HepG2 (cell line): ENCODE data around the gene AHSG. TPM values are rescaled to one million over a fixed set of nuclear protein-coding genes. Genes with fewer than 3 reads are reported as not detected.

Source experiments
- ATAC-seq: fragments of 200-7000 bp; cut with Tn5 transposase; 3 replicates; pipeline ENCODE4 v1.9.1; 2020; ENCODE audit warnings: mild to moderate bottlenecking, moderate library complexity
- BruUV-seq: library from RNA; stranded (reverse); fragments of 400-500 nt; replicated peaks from 2 replicates; lab custom pipeline; 2021; lab: Mats Ljungman, UMichigan
- CTCF ChIA-PET: fragments of 300-600 bp; formaldehyde crosslinking; extraction: SDS; loops from one replicate; lab custom pipeline; 2021; ENCODE audit warnings: low total read pairs, inconsistent platforms, low intra/inter-chr PET ratio; lab: Yijun Ruan, JAX
- POLR2A ChIA-PET: fragments of 350-600 bp; sonication (Branson Sonifier 250); formaldehyde crosslinking; loops from one replicate; lab custom pipeline; 2020; ENCODE audit warnings: antibody characterized with exemption, inconsistent platforms; lab: Yijun Ruan, JAX
- DNase-seq: peaks from one replicate; pipeline ENCODE4 v3.0.0-alpha.2; 2015; ENCODE audit warnings: low spot score
- FAIRE-seq: peaks from 3 replicates; lab custom pipeline; 2011; peaks lifted over from hg19 to GRCh38; lab: Jason Lieb, UNC
- H2AFZ ChIP-seq: one replicate; pipeline ENCODE4 v1.6.1; 2011; ENCODE audit warnings: low read length, inconsistent platforms
- H3K27ac ChIP-seq: fragments of 300-600 bp; 3 replicates; pipeline ENCODE4 v1.8.0; 2011; ENCODE audit warnings: mixed run types, mild to moderate bottlenecking, mixed read lengths, low read length, inconsistent platforms; ENCODE audit not compliant: insufficient read depth; ENCODE audit errors: extremely low read length
- H3K27me3 ChIP-seq, 2 experiments: fragments of 200-600 bp in 1 of 2; 2 replicates in 1 of 2; 3 replicates in 1 of 2; pipeline versions ENCODE4 v1.6.0 to v1.8.0; 2011; ENCODE audit warnings: low read length in 2 of 2, mild to moderate bottlenecking in 2 of 2, moderate library complexity in 2 of 2, inconsistent platforms in 1 of 2; ENCODE audit not compliant: insufficient read depth in 2 of 2, control insufficient read depth in 1 of 2
- H3K36me3 ChIP-seq, 2 experiments: fragments of 200-600 bp in 1 of 2; replicated peaks in 1 of 2; 2 replicates in 1 of 2; 3 replicates in 1 of 2; pipeline versions ENCODE4 v1.5.1 to v1.8.0; 2011; ENCODE audit warnings: low read length in 2 of 2, inconsistent platforms in 1 of 2; ENCODE audit not compliant: insufficient read depth in 2 of 2, control insufficient read depth in 1 of 2
- H3K4me1 ChIP-seq: 2 replicates; pipeline ENCODE4 v1.5.1; 2012; ENCODE audit warnings: low read length, inconsistent platforms; ENCODE audit not compliant: insufficient read depth
- H3K4me2 ChIP-seq: 2 replicates; pipeline ENCODE4 v1.6.0; 2011; ENCODE audit warnings: low read depth, low read length, inconsistent platforms
- H3K4me3 ChIP-seq, 3 experiments: fragments of 200-600 bp in 1 of 3; sonication (generic), shearing (Covaris generic) in 1 of 3; replicated peaks in 1 of 3; 2 replicates each; pipeline ENCODE4 v1.5.1; 2011 to 2016; ENCODE audit warnings: low read length in 3 of 3, inconsistent platforms in 2 of 3, low read depth in 2 of 3, mild to moderate bottlenecking in 2 of 3, control low read depth in 1 of 3, mixed read lengths in 1 of 3; ENCODE audit not compliant: insufficient read depth in 1 of 3
- H3K79me2 ChIP-seq: one replicate; pipeline ENCODE4 v1.6.1; 2011; ENCODE audit warnings: low read length, inconsistent platforms; ENCODE audit not compliant: insufficient read depth
- H3K9ac ChIP-seq: 2 replicates; pipeline ENCODE4 v1.6.0; 2011; ENCODE audit warnings: mild to moderate bottlenecking, low read depth, low read length, inconsistent platforms; ENCODE audit not compliant: insufficient read depth
- H3K9me3 ChIP-seq: 2 replicates; pipeline ENCODE4 v1.5.1; 2012; ENCODE audit warnings: mild to moderate bottlenecking, low read length
- H4K20me1 ChIP-seq: 2 replicates; pipeline ENCODE4 v1.6.0; 2011; ENCODE audit warnings: inconsistent platforms, mild to moderate bottlenecking, low read length, moderate library complexity; ENCODE audit not compliant: insufficient read depth
- ESRRA ChIP-seq: sonication (generic); formaldehyde crosslinking; IDR thresholded peaks from 2 replicates; pipeline ENCODE4 v1.5.1; 2020; ENCODE audit warnings: mild to moderate bottlenecking, low read depth, missing genetic modification reagents
- GATA4 ChIP-seq: sonication (generic); IDR thresholded peaks from 2 replicates; pipeline ENCODE4 v1.6.1; 2016; ENCODE audit warnings: antibody characterized with exemption, low read depth, borderline replicate concordance
- HNRNPL ChIP-seq: fragments of 200-400 bp; formaldehyde crosslinking; IDR thresholded peaks from 2 replicates; pipeline ENCODE4 v1.6.1; 2017; ENCODE audit warnings: mild to moderate bottlenecking, low read depth, low read length
- HOXA7 ChIP-seq: sonication (generic); formaldehyde crosslinking; IDR thresholded peaks from 2 replicates; pipeline ENCODE4 v1.8.1; 2022; ENCODE audit warnings: mild to moderate bottlenecking, missing genetic modification reagents, moderate library complexity
- ISL2 ChIP-seq: sonication (generic); formaldehyde crosslinking; IDR thresholded peaks from 2 replicates; pipeline ENCODE4 v1.5.0; 2020; ENCODE audit warnings: missing genetic modification reagents
- KDM5B ChIP-seq: sonication (generic); formaldehyde crosslinking; IDR thresholded peaks from 2 replicates; pipeline ENCODE4 v1.4.0; 2020; ENCODE audit warnings: missing genetic modification reagents, mild to moderate bottlenecking, borderline replicate concordance
- NR2F2 ChIP-seq: IDR thresholded peaks from 2 replicates; pipeline ENCODE4 v1.6.1; 2012; ENCODE audit warnings: low read depth, inconsistent platforms, borderline replicate concordance
- PHF21A ChIP-seq: sonication (generic); formaldehyde crosslinking; IDR thresholded peaks from 2 replicates; pipeline ENCODE4 v1.5.0; 2020; ENCODE audit warnings: mild to moderate bottlenecking, missing genetic modification reagents
- RBFOX2 ChIP-seq: fragments of 200-400 bp; formaldehyde crosslinking; IDR thresholded peaks from 2 replicates; pipeline ENCODE4 v1.6.1; 2017; ENCODE audit warnings: low read depth, mild to moderate bottlenecking, low read length
- SOX5 ChIP-seq: IDR thresholded peaks from 2 replicates; pipeline ENCODE4 v1.6.1; 2016; ENCODE audit warnings: borderline replicate concordance
- TBX3 ChIP-seq: fragments of 450-650 bp; IDR thresholded peaks from 2 replicates; pipeline ENCODE4 v1.6.1; 2017; ENCODE audit warnings: antibody characterized with exemption, mild to moderate bottlenecking, inconsistent platforms, borderline replicate concordance
- ZEB1 ChIP-seq: IDR thresholded peaks from 2 replicates; pipeline ENCODE4 v1.6.1; 2012; ENCODE audit warnings: mild to moderate bottlenecking, low read depth, inconsistent platforms; ENCODE audit not compliant: insufficient replicate concordance
- ZNF383 ChIP-seq: sonication (generic); formaldehyde crosslinking; IDR thresholded peaks from 2 replicates; pipeline ENCODE4 v1.4.0; 2020; ENCODE audit warnings: missing genetic modification reagents, mild to moderate bottlenecking, borderline replicate concordance
- ZNF446 ChIP-seq: sonication (generic); formaldehyde crosslinking; IDR thresholded peaks from 2 replicates; pipeline ENCODE4 v1.5.0; 2020; ENCODE audit warnings: mild to moderate bottlenecking, missing genetic modification reagents
- ZNF451 ChIP-seq: sonication (generic); formaldehyde crosslinking; IDR thresholded peaks from 2 replicates; pipeline ENCODE4 v1.5.0; 2020; ENCODE audit warnings: mild to moderate bottlenecking, missing genetic modification reagents
- ZNF543 ChIP-seq: sonication (generic); formaldehyde crosslinking; IDR thresholded peaks from 2 replicates; pipeline ENCODE4 v1.4.0; 2020; ENCODE audit warnings: mild to moderate bottlenecking, missing genetic modification reagents
- ZNF562 ChIP-seq: sonication (generic); formaldehyde crosslinking; IDR thresholded peaks from 2 replicates; pipeline ENCODE4 v1.8.0; 2022; ENCODE audit warnings: missing genetic modification reagents, borderline replicate concordance
- ZNF652 ChIP-seq: IDR thresholded peaks from 2 replicates; pipeline ENCODE4 v1.6.1; 2016; ENCODE audit warnings: low read depth, borderline replicate concordance
- ZNF775 ChIP-seq: sonication (generic); formaldehyde crosslinking; IDR thresholded peaks from 2 replicates; pipeline ENCODE4 v1.4.0; 2020; ENCODE audit warnings: missing genetic modification reagents, mild to moderate bottlenecking, moderate library complexity, borderline replicate concordance
- WGBS: methylation state at CpG from one replicate; pipeline ENCODE4 v1.1.6; 2017; ENCODE audit warnings: low lambda C conversion rate; 5-methylcytosine and 5-hydroxymethylcytosine counted together
- in situ Hi-C: cut with HindIII; loops from 2 replicates; pipeline ENCODE4 v1.10.0; 2017; ENCODE audit warnings: low pct_unique_long_range_greater_than_20kb; ENCODE audit not compliant: extremely low pct_ligation_motif_present
- intact Hi-C: fragments of 100-400 bp; cut with micrococcal nuclease; formaldehyde crosslinking; loops from one replicate; pipeline ENCODE4 v1.10.0; 2022; ENCODE audit not compliant: unreplicated experiment
- polyA plus RNA-seq, 8 experiments: library from polyadenylated mRNA; depleted of rRNA in 3 of 8; stranded (reverse) in 7 of 8; unstranded in 1 of 8; fragments of >200 nt; fragmentation: Illumina TruSeq in 4 of 8; extraction: Trizol in 4 of 8; gene quantifications; 2 replicates each; pipeline versions ENCODE4 v1.2.1 to v1.2.3, GENCODE V29; 2011 to 2016; ENCODE audit warnings: low read depth in 4 of 8, missing spikeins in 1 of 8, mixed read lengths in 1 of 8; ENCODE audit not compliant: insufficient read depth in 1 of 8
- total RNA-seq, 5 experiments: library from RNA; depleted of rRNA; stranded (reverse); fragments of >200 nt; fragmentation: Illumina TruSeq; extraction: Trizol; gene quantifications; 2 replicates each; pipeline ENCODE4 v1.2.3, GENCODE V29; 2016; ENCODE audit warnings: low read depth in 1 of 5
- TF ChIP-seq, protein P1 (sequence below): sonication (generic); formaldehyde crosslinking; IDR thresholded peaks from 2 replicates; pipeline ENCODE4 v1.4.0; 2020; ENCODE audit warnings: missing genetic modification reagents
- TF ChIP-seq, protein P2 (sequence below): sonication (generic); formaldehyde crosslinking; IDR thresholded peaks from 2 replicates; pipeline ENCODE4 v1.4.0; 2020; ENCODE audit warnings: missing genetic modification reagents

The AHSG gene
- total and polyA plus RNA-seq, 2 of the 13 experiments (the other 11 are each of a cell fraction or from before 2014, with no cell fraction given) = 2,043 to 19,152 TPM

DNA sequence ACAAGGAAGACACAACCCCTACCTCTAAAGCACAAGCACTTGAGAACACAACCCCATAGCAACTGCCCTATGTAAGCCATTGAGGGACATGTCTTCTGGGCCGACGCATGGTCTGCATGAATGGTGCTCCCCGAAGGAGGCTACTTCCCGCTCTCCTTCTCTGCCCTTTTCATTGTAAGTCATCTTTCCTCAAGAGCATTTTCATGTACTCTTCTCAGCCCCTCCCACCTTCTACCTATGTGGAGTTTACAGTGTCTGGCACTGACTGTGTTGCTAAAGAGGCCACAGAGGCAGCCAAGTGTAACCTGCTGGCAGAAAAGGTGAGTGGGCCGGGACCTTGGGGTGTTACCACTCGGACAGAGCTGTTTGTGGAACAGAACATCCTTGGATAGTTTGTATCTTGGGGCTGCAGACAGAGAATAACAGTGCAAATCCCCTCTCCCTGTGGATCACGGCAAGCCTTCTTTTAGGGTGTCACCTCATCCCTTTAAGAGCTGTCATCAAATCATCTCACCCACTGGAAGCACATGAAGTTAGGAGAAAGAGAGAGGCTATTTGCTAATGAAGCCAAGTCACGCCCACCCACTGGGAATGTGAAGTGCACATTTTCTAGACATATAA, 5.6 kb downstream of the AHSG start:
- Histone ChIP-seq H2AFZ (no peak overlapping the region), H3K27me3 (no peaks in the 10 kb centered on the region; a peak in 1 of 5 replicates), H3K27ac (no peak overlapping the region), H3K9ac (no peak overlapping the region), H3K4me2 (no peak overlapping the region), H4K20me1 (peaks cover 65% of the 10 kb centered on the region), H3K79me2 (peaks cover 13% of the 10 kb centered on the region), H3K4me1 (peaks cover 43% of the 10 kb centered on the region), H3K36me3 (peaks cover 17 to 47% of the 10 kb centered on the region in 2 experiments), H3K4me3 (no peak overlapping the region), H3K9me3 (no peaks in the 10 kb centered on the region)
- intact Hi-C loops (no loop called here), in situ Hi-C loops (loop anchor here (10.0 kb wide), 1 partner anchor 136 kb away; no protein-coding TSS in a partner anchor)
- 95% methylated on average over 8 of the region's 8 CpGs for WGBS
- BruUV-seq = no TSS peak
- DNase-seq = no peak
- ATAC-seq = no peak
- CTCF ChIA-PET = interaction anchor here (1.8 kb wide), 1 partner anchor 29 kb away, joined by 15 read pairs; no protein-coding TSS in a partner anchor
- POLR2A ChIA-PET = interaction anchor here (1.2 to 27.1 kb wide), 4 partner anchors 11 to 65 kb away, joined by 3 to 854 read pairs (median 4); partner anchors contain the start of gene TBCCD1
- no peak for FAIRE-seq
- TF ChIP-seq NR2F2 (no peak), ISL2 (CRISPR knock-in tag) (0 out of 2 replicates have a peak, but pooled peaks have one; percentile 25), ZEB1 (no peak), ZNF446 (CRISPR knock-in tag) (peak; percentile 83; the same call in 1 of the 2 replicates), HOXA7 (CRISPR knock-in tag) (peak; percentile 28; the same call in 1 of the 2 replicates), ZNF383 (CRISPR knock-in tag) (peak; percentile 31; the same call in 1 of the 2 replicates), ZNF652 (CRISPR knock-in tag) (no peak), KDM5B (CRISPR knock-in tag) (0 out of 2 replicates have a peak, but pooled peaks have one; percentile 4), ZNF543 (CRISPR knock-in tag) (0 out of 2 replicates have a peak, but pooled peaks have one; percentile 34), ZNF562 (CRISPR knock-in tag) (0 out of 2 replicates have a peak, but pooled peaks have one; percentile 24), PHF21A (0 out of 2 replicates have a peak, but pooled peaks have one; percentile 46), TBX3 (no peak), HNRNPL (0 out of 2 replicates have a peak, but pooled peaks have one; percentile 20), GATA4 (0 out of 2 replicates have a peak, but pooled peaks have one; percentile 4), RBFOX2 (peak; percentile 46), SOX5 (CRISPR knock-in tag) (no peak), ESRRA (0 out of 2 replicates have a peak, but pooled peaks have one; percentile 40), ZNF451 (CRISPR knock-in tag) (peak; percentile 40), ZNF775 (CRISPR knock-in tag) (peak; percentile 50; the same call in 1 of the 2 replicates)
- TF ChIP-seq, protein P1, sequence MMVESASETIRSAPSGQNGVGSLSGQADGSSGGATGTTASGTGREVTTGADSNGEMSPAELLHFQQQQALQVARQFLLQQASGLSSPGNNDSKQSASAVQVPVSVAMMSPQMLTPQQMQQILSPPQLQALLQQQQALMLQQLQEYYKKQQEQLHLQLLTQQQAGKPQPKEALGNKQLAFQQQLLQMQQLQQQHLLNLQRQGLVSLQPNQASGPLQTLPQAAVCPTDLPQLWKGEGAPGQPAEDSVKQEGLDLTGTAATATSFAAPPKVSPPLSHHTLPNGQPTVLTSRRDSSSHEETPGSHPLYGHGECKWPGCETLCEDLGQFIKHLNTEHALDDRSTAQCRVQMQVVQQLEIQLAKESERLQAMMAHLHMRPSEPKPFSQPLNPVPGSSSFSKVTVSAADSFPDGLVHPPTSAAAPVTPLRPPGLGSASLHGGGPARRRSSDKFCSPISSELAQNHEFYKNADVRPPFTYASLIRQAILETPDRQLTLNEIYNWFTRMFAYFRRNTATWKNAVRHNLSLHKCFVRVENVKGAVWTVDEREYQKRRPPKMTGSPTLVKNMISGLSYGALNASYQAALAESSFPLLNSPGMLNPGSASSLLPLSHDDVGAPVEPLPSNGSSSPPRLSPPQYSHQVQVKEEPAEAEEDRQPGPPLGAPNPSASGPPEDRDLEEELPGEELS (CRISPR knock-in tag) = no peak
- TF ChIP-seq, protein P2, sequence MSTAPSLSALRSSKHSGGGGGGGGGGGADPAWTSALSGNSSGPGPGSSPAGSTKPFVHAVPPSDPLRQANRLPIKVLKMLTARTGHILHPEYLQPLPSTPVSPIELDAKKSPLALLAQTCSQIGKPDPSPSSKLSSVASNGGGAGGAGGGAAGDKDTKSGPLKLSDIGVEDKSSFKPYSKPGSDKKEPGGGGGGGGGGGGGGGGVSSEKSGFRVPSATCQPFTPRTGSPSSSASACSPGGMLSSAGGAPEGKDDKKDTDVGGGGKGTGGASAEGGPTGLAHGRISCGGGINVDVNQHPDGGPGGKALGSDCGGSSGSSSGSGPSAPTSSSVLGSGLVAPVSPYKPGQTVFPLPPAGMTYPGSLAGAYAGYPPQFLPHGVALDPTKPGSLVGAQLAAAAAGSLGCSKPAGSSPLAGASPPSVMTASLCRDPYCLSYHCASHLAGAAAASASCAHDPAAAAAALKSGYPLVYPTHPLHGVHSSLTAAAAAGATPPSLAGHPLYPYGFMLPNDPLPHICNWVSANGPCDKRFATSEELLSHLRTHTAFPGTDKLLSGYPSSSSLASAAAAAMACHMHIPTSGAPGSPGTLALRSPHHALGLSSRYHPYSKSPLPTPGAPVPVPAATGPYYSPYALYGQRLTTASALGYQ (CRISPR knock-in tag) = 0 out of 2 replicates have a peak, but pooled peaks have one; percentile 1
